Erythroblast (primary cell): ENCODE results near the gene NSG1.

Source experiments
- DNase-seq, 2 experiments: peaks; one replicate each; lab custom pipeline; 2025; lab: John Stamatoyannopoulos, UW
- GATA1 ChIP-seq: IDR thresholded peaks from 2 replicates; pipeline ENCODE4 v1.6.1; 2011; ENCODE audit warnings: low read depth, mild to moderate bottlenecking, control low read depth, low read length, moderate library complexity
- POLR2A ChIP-seq: IDR thresholded peaks from 2 replicates; pipeline ENCODE4 v1.6.1; 2011; ENCODE audit warnings: mild to moderate bottlenecking, low read length

NSG1 gene

GRCh38 chr4:4396628-4397440, 9.9 kb downstream of the NSG1 start:
- TF ChIP-seq POLR2A (no peak), GATA1 (no peak)

GRCh38 chr4:4397441-4397819, 10.5 kb downstream of the NSG1 start:
- no peak for DNase-seq
- TF ChIP-seq POLR2A (no peak), GATA1 (no peak)

More at GRCh38 chr4:4396628-4397440, 9.9 kb downstream of the NSG1 start:
- no peak for DNase-seq

- no peak for DNase-seq
- TF ChIP-seq POLR2A = no peak
- TF ChIP-seq GATA1 = no peak
Measured at GRCh38 chr4:4398430-4398829, 11.5 kb downstream of the NSG1 start.

- TF ChIP-seq POLR2A (no peak), GATA1 (no peak)
- DNase-seq = no peak
Measured at GRCh38 chr4:4401036-4401435, 14.1 kb downstream of the NSG1 start.

- no peak for DNase-seq
- TF ChIP-seq POLR2A (no peak), GATA1 (no peak)
Measured at GRCh38 chr4:4402966-4403365, 16.1 kb downstream of the NSG1 start.

- no peak for DNase-seq
- TF ChIP-seq GATA1 (no peak), POLR2A (no peak)
Measured at GRCh38 chr4:4405358-4405962, 18.6 kb downstream of the NSG1 start.

GRCh38 chr4:4406455-4407298, 19.8 kb downstream of the NSG1 start:
- no peak for DNase-seq
- no peak for TF ChIP-seq GATA1

- TF ChIP-seq POLR2A = no peak
Measured at GRCh38 chr4:4407299-4408131, 20.6 kb downstream of the NSG1 start.

GRCh38 chr4:4408132-4408523, 21.2 kb downstream of the NSG1 start:
- no peak for TF ChIP-seq GATA1
- TF ChIP-seq POLR2A = no peak
- DNase-seq = no peak

More at GRCh38 chr4:4407299-4408131, 20.6 kb downstream of the NSG1 start:
- DNase-seq = no peak

- TF ChIP-seq GATA1 (no peak), POLR2A (no peak)
- DNase-seq = no peak
Measured at GRCh38 chr4:4408576-4409335, 21.9 kb downstream of the NSG1 start.

- no peak for TF ChIP-seq POLR2A
- no peak for DNase-seq
Measured at GRCh38 chr4:4409416-4410115, 22.7 kb downstream of the NSG1 start.

- TF ChIP-seq GATA1 (no peak), POLR2A (no peak)
- DNase-seq = no peak
Measured at GRCh38 chr4:4410271-4410670, 23.4 kb downstream of the NSG1 start.
